ENCODE results near the gene PHACTR1.

DNA sequence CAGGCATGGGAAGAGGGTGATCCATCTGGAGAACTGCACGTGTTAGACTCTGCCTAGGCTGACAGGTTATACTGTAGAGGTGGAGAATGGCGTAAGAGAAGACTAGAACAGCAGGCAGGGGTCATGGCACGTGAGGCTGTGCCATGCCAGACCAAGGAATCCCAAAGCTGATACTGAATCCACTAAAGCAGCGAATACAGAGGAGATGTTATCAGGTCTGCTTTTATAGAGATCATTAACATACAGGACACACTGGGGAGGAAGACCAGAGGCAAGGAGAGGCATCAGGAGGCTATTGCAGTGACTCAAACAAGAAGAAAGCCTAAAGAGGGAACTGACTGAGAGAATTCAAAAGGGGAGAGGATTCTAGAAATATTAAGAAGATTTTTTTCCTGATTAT, 12.9 kb downstream of the PHACTR1 start:
- no peak for TF ChIP-seq CTCF (conservative IDR thresholded peaks at IDR 0.05 in 1 of 2, IDR thresholded peaks at IDR 0.05 in 1 of 2; ENCODE audit: extremely low read depth in 1 of 2, insufficient read depth in 1 of 2, low read depth in 1 of 2, low read length in 2 of 2)
- no peak for TF ChIP-seq EZH2 (IDR thresholded peaks at IDR 0.05; ENCODE audit: borderline replicate concordance, low read length)
